Inferior parietal cortex (tissue), 1 donor: ENCODE measurements around the gene DIAPH3.
A peak's percentile ranks its signal among the peaks of the same experiment; 100 is the strongest.

Source experiments
- DNase-seq: peaks from one replicate; pipeline ENCODE4 v3.0.0-alpha.2; 2016; ENCODE audit errors: extremely low spot score

The DIAPH3 gene

DNA sequence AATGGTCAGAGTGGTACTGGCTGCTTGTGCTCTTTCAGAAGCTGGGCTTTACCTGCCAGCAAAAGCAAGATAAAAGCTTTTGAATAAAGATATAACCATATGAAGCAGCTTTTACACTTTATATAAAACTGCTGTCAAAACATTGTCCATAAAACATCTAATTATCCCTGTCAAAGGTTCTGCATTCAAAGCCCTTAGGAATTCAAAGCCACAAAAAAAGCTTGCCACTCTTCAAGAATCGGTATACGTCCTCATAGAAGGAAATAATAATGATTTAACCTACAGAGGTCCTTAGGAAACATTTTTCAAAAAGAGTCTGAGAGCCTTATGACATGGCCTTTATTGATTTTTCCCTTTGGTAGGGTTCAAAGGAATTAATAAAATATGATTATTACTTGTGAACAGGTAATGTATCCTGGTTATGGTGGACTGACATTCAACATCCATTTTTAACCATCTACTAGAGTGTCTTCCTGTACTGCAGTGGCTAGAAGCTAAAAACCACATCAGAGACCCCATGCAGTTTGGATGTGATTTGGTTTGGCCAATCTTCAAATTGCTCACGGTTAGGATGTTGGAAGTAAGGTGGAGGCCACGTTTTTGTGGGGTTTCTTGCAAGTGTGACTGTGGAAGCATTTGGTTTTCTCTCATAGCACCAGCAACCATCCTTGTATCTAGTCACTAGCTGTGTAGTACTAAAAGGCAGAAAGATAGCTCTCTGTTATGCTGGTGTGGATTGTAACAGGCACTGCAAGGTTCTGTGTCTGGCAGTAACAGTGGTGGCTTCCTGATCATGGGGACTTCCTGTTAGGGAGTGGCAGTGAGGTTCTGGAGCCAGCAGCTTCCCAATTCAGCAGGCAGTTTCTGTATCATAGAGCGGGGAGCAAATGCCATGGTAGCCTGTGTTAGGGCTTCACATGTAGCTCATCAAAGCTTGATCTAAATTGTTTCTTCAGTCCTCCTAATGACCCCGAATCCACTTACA is 441.5 kb downstream of the DIAPH3 start:
- DNase-seq, result no peak

- no peak for DNase-seq
Observed at GRCh38 chr13:59715611-59716010, 448.1 kb downstream of the DIAPH3 start.

GRCh38 chr13:59710996-59711701 is 452.6 kb downstream of the DIAPH3 start:
- DNase-seq, result no peak

- no peak for DNase-seq
Observed at GRCh38 chr13:59710416-59710815, 453.3 kb downstream of the DIAPH3 start.

DNA sequence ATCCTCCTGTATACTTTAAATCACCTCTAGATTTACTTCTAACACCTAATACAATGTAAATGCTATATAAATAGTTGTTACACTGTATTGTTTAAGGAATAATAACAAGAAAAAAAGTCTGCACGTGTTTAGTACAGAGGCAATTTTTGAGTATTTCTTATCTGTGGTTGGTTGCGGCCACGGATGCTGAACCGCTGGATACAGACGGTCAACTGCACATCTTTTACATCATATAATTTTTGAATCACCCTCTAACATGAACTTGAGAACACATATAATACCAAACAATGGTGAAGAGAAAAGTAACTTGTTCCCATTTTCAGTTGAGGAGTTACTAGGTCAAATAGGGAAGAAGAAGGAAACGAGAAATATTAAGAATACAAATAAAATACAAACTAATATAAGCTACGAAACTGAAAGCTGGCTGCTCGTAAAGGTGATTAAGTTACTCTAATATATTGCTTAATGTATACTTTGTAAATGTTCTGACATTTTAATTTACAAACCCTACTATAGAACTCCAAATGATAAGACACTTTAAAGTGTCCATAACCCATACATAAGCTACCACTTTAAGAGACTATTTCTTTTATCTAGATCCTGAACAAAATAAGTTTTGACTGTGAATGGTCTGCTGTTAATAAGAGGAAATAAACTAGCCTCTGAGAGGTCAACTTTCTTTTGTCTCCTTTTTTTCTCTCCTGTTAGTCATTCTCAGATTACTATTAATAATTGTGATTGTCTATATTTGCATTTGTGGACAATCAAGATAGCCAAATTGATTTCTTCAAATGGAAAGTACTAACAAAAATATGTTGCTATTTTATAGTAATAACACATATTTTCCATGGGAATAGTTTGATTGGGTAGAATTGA is 457.4 kb downstream of the DIAPH3 start:
- no peak for DNase-seq

DNA sequence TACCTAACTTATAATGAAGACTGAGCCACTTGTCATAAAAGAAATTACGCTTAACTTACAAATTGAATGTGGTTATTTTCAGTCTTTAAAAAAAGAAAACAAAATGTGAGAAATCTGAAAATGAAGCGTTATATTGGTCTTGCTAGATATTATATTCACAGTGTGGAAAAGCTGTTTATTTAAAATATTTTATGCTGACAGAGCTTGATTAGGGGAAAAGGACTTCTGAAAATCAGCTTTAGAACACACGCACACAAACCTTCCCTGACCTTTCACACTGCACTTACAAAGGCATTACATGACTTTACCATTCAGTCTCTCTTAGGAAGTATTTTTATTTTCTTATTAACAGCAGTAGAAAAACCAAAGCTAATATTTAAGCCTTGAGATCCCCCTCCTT is 461.5 kb downstream of the DIAPH3 start:
- no peak for DNase-seq

GRCh38 chr13:59701261-59701660 is 462.5 kb downstream of the DIAPH3 start:
- DNase-seq, result no peak

GRCh38 chr13:59700281-59700680 is 463.4 kb downstream of the DIAPH3 start:
- DNase-seq, result no peak

- DNase-seq, result no peak
Observed at GRCh38 chr13:59696271-59696670, 467.5 kb downstream of the DIAPH3 start.

DNA sequence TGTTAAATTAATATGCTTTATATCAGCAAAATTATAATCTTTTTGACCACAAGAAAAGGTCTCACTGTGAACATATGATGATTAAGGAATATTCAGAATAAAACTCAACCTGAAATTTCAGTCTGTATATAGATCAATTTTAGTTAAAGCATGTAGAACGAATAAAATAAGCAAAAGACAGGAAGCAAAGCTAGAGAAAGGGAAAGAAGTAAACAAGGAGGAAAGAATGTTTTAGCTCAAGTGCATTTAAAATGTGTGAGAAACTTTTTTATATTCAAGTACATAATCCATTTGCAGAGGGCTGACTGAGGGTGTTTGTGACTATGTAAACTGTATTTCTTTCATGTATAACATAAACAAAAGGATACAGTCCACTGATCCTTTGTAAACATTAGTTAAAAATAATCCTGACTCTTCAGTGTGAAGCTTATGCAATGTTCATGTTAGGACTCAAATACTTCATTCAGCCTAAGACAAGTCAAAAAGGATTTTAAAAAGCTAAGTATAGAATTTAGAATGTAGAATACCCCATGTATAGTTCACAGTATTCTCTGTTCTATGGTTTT is 472.1 kb downstream of the DIAPH3 start:
- no peak for DNase-seq

GRCh38 chr13:59690857-59691500 is 472.7 kb downstream of the DIAPH3 start:
- DNase-seq, result no peak

GRCh38 chr13:59689057-59689456 is 474.7 kb downstream of the DIAPH3 start:
- DNase-seq, result no peak

- no peak for DNase-seq
Observed at GRCh38 chr13:59686798-59687394, 476.8 kb downstream of the DIAPH3 start.

DNA sequence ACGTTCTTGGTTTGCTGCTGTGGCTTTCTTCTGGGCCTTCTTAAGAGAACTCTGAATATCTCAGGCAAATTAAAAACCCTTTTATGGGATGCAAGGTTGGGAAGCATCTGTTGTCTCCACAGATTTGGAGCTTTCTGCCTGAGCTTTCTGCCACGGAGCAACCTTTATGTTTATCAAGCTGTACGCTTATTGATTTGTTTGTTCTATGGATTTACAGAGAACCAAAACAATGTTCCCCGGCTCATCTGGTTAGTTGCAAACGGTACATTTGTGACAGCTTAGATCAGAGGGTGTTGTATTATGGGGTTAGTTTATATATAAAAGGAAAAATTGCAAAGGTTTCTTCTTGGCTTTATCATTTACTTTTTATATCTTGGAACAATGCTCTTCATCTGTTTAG is 479.6 kb downstream of the DIAPH3 start:
- DNase-seq, result no peak

DNA sequence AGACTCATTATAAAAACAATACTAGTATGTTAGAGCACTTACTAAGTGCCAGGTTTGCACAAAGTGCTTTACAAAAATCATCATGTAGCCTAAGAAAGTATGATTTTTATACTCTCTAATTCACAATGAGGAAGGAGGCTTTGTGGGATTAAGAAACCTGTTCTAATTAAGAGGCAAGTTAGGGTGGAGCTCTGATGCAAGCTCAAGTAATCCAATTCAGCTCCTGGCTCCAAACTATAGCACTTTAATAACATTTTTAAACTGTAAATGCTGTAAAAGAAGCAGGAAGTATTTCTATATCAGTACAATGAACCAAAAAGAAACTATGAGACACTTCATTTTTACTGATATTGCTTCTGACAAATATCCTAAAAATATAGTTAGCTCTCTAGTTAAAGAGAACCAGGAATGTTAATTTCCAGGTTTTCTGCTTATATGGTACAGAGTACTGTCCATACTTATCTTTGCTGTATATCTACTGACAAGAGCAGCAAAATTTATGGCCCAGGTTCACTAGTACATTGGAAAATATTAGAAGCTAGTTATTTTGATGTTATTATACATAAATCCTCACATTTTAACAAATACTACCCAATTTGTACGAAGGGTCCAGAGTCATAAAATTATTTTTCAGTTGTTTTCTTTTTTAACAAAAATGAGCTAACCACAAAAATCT is 482.0 kb downstream of the DIAPH3 start:
- no peak for DNase-seq

GRCh38 chr13:59680429-59681024 is 483.2 kb downstream of the DIAPH3 start:
- DNase-seq, result no peak

- DNase-seq, result no peak
Observed at GRCh38 chr13:59679254-59679653, 484.5 kb downstream of the DIAPH3 start.

DNA sequence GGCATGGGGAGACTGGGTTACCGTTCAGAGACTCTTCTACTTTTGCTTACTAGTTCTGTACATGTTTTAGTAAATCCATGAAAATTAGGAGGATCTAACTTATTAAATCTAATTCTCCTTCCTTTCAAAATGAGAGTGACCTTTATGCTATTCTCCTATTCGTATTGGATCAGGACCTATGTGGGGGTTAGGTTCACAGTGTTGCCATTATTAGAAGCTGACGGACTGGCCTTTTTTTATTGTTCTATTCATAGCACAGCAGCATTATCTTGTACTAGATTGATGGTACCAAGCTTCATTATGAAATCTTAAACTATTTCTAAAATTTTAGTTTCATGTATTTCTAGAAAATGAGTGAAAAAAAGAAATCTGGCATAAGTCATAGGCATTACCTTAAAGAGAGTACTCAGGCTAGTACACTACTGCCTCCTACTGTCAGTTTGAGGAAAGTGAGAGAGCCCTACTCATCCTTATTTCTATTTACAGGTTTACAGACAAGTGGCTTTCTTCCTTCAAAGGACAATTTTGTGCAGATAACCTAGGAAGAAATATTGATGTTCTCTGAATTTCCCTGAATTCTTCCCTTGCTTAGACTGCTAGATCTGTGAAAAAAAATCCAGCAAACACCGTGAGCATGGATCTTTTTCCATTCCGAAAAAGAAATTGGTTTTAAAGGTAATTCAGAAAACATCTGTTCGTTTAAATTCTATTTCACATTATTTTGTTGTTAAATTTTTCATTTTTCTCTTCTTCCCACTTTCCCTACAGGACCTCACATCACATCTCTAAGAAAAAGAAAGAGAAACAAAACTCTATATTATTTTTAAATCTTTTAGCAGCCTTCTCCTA is 485.5 kb downstream of the DIAPH3 start:
- peak; percentile 43 for DNase-seq

DNA sequence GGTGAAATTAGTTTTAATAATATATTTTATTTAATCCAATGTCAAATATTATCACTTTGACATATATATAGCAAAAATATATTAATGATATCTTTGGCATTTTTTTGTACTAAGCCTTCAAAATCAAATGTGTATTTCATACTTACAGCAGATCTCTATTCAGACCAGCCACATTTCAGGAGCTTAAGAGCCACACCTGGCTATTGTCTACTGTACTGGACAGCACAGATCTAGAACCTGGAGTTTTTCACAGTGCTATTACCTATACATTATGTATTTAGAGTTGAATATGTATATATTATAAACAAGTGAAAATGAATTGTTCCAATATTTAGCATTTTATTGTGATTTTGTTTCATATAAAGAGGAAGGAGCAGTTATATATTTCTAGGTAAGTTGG is 486.3 kb downstream of the DIAPH3 start:
- DNase-seq, result no peak
